Stimulated activated CD4-positive, alpha-beta T cell treated with anti-CD3 and anti-CD28 coated beads, TNF-alpha, amount 100 ng/mL, for 4 hours (primary cell): ENCODE results near the gene SCN10A.

Experiments used
- DNase-seq, 3 experiments: peaks; one replicate each; pipeline ENCODE4 v3.0.0-alpha.2; 2020; ENCODE audit warnings: low read depth in 3 of 3

Gene SCN10A

DNA sequence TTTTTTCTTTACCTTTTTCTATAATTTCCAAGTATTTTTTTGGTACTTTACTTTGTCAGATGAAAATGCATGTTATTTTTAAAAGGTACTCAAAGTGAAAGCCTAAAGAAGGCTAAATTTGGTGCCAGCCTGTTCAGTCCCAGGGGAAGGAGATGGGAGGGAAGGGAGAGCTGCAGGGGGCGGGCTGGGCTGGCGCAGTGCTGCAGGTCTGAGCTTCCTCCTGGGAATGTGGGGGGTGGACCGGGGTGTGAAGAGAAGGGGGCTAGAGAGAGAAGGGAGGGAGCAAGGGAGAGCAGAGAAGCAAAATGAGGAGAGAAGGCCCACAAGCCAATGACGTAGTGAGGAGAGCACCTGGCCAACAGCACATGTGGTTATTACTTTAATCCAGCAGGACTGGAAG lies 95.6 kb downstream of the SCN10A start:
- no peak for DNase-seq

DNA sequence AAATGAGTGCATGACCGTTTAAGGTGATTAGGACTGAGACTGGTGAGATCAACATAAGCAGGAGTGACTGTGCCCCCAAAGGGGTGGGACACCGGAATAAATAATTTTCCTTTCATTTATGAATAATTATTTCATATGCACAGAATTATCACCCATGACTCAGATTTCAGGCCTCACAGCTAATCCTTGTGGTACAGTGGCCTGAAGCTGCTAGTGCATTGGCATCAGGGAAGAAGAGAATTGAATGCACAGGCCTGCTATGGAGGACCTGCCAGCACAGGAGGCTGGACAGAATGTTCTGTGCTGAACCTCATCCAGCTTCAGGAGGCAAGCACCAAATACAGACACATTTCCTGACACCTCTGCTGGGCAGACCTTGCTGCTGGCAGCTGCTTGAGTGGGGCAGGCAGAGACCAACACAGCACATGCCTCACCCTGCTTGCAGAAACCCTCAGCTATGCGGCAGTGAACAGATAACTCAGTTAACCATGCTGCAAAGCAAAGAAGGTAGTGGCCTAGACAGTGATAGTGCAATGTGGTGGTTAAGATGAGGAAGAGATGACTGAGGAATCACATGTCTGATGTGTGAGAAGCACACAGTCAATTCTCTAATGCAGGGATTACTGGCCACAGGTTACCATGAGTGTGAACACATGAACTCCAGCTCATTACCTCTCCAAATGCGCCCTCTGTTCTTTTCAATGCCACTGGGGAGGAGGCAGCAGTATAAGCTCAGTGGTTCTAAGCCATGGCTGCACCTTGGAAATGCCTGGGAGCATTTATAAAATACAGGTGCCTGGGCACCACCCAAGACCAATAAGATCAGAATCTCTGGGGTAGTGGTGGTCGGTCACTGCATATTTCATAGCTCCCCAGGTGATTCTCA lies 98.4 kb downstream of the SCN10A start:
- DNase-seq: no peak

DNA sequence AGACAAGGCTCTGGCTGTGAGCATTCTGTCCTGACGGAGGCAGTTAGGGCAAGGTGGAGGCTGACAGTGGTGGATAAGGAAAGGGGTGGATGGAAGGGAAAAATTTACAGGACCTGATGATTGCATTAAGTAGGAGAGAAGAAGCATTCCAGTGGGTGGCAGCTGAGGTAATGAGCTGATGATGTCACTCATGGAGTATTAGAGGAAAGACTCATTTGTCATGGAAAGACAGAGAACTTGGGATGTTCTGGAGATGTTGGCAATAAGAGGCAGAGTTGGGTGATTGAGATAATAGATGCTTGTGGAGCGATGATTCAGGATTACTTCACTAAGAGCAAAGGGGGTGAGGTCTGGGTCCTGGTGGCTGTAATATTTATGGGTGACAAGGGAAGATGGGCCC lies 102.9 kb downstream of the SCN10A start:
- DNase-seq: no peak

DNA sequence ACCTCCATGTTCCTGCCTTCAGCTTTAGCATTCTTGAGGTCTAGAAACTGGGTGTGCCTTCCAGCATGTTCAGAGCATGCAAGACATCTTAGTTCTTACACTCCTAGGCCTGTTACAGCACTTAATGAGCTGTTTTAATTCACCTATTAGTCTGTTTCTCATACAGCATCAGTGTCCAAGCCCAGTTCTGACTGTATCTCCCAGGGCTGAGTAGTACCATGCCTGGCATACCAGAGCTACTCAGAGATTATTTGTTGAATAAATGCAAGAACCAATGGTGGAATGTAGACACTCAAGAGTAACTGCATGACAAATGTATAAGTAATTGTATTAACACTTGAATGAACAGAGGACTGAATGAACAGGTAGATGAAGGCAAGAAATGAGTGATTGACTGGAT lies 104.7 kb downstream of the SCN10A start:
- DNase-seq: no peak

DNA sequence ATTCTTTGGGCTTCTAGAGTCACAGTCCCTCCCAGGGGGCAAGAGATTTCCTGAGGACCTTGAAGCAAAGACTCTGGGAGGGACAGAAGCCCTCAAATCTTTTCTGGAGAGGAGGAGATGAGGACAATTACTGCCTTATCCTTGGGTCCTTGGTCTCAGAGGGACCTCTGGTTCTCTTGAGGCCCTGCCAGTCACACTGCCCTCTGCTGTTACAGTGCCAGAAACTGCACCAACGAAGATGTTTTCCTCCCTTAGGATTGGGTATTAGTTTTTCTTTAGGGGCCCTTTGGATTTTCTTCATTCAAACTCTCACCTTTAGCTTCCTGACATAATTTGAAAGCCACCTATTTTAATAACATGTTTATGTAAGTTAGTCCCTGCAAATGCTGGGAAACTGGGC lies 108.3 kb downstream of the SCN10A start:
- DNase-seq: no peak

DNA sequence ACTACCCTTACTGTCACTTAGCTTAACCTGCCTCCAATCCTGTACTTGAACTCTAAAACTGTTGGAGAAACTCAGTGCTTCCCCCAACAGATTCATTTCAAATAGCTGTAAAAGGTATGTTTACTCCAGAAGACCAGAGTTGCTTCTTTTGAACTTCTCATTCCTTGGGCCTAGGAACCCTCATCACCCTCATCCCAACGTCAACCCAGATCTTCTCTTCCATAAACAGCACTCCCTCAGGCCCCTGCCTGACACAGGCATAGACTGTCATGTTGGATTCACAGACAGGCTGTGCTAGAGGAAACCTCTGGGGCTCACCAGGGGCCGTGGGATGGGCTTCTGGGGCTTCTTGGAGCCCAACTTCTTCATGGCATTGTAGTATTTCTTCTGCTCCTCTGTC lies 109.1 kb downstream of the SCN10A start:
- DNase-seq: no peak

DNA sequence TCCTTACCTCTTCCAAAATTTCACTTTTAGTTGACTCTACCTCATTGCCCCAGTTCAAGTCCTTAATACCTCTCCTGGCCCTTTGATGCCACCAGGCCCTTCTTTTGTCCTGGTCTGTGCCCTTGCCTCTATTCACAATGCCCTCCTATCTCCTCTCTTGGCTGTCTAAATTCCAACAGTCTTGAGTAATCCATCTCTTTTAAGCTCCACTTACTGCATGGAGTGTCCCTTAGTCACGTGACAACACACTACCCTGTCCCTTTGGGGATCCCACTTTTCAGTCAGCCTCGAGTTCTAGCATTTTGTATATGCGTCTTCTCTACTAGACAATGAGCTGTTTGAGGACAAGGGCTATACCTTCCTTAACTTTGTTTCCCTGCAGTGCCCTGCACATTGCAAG lies 113.8 kb downstream of the SCN10A start:
- DNase-seq: no peak

DNA sequence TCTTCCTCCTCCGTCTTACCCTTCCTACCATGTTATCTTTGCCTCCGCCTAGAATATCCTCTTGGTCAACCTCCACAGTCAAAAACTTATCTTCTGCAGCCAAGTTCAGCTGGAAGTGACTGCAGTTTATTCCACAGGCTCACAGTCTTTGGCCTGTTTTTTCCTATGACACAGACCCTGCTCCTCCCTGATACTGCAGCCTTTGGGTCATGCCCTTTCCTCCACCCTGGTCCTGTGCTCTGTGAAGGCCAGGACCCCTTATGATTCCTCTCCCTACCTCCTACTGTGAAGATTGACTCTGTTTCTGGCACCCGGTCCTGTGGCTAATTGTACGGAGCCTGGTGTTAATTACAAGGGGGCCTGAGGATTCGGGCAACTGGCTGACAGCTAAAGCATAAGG lies 117.3 kb downstream of the SCN10A start:
- no peak for DNase-seq

DNA sequence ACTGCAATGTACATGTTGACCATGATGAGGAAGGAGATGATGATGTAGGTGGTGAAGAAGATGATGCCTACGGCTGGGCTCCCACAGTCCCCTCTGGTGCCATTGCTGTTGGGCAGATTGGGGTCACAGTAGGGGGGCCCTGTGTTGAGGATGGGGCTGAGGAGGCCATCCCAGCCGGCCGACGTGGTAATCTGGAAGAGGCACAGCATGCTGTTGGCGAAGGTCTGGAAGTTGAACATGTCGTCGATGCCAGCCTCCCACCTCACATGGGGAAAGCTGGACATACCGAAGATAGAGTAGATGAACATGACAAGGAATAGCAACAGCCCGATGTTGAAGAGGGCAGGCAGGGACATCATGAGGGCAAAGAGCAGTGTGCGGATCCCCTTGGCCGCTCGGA lies 118.0 kb downstream of the SCN10A start:
- no peak for DNase-seq

DNA sequence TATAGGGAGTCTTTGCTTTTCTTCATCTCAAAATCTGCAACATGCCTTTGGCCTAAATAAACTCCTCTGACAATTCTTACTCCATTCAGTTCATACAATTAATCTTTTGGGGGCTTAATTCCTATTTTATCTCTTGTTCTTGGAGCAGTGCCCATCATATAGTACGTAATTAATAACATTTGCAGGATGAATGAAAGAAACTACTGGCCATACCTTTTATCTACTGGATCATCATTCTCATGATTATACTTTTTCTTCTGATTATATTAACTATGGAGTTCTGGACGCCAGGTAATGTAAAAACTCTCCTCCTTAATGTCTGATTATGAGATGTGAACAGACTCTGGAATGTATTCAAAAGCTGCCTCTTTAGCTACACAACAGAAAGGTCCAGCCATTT lies 120.0 kb downstream of the SCN10A start:
- DNase-seq: no peak

DNA sequence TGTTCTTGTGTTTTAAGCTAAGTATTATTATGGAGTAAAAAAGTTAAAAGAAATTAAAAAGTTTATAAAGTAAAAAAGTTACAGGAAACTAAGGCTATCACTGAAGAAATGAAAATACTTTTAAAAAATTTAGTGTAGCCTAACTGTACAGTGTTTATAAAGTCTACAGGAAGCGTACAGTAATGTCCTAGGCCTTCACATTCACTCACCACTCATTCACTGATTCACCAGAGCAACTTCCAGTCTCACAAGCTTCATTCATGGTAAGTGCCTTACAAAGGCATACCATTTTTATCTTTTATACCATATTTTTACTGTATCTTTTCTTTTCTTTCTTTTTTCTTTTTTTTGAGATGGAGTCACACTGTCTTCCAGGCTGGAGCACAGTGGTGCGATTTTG lies 125.8 kb downstream of the SCN10A start:
- no peak for DNase-seq

DNA sequence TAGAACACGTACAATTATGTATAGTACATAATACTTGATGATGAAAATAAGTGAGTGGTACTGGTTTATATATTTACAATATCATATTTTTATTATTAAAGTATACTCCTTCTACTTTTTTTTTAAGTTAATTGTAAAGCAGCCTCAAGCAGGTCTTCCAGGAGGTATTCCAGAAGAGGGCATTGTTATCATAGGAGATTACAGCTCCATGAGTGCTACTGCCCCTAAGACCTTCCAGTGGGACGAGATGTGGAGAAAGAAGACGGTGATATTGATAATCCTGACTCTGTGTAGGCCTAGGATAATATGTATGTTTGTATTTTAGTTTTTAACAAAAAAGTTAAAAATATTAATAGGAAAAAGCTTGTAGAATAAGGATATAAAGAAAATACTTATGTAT lies 126.2 kb downstream of the SCN10A start:
- no peak for DNase-seq

DNA sequence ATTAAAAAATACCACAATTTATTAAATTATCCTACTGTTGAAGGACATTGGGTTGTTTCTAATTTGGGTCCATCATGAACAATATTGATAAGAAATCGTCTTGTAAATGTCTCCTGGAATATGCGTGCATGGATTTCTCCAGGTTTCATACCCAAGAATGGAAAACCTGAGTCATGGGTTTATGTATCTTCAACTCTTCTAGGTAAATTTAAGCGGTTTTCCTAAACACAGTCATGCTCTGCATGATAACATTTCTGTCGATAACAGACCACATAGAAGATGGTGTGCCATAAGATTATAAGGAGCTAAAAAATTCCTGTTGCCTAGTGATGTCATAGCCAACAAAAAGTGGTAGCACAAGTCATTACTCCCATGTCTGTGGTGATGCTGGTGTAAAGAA lies 126.7 kb downstream of the SCN10A start:
- DNase-seq: no peak

DNA sequence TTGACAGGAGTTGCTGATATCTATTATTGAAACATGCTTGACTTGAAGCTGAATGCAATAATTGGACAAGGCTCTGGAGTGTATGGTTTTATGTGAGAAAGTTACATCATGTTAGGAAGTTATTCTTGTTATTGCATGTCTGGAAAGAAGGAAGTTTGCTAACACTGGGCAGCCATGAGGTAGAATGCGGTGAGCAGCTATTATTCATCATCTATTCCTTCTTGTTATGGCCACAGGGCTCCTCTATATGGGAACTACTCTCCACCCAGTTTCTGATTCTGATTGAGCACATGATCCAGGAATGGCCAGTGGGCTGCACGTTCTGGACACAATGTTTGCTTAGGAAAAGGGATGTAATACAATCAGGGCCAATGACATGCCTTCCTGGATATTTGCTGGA lies 128.7 kb downstream of the SCN10A start:
- DNase-seq: no peak

DNA sequence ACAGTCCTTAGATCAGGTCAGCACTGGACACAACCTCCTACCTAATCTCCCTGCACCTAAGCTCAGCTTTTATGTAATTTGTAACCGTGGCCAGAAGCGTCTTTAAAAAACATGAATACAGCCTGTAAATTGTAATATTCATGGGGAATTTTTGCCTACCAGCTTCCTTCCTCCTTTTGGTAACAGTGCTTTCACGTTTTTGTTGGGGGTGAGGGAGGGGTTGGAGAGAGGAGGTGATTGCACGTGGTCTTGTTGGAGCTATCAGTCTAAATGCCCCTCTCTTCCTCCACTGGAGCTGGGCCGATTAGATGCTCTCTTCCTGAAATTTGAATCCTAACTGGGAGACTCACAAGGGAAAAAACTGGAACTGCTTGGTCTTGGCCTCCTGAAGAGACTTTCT lies 131.5 kb downstream of the SCN10A start:
- no peak for DNase-seq

DNA sequence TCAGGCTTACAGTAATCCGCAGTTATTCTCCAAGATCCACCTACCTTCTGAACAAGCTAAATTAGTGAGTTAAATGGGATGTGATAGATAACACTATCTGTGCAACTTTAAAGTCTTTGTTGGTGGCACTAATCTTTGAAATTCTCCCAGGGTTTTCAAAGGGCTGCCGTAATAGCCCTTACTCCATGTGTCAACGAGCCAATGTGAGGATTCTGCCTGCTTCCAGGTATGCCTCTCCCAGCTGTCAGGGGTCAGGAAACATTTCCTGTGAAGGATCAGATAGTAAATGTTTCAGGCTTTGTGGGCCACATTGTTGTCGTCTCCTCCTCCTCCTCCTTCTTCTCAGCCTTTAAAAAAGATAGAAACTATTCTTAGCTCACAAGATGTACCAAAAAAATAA lies 146.3 kb downstream of the SCN10A start:
- DNase-seq: no peak

DNA sequence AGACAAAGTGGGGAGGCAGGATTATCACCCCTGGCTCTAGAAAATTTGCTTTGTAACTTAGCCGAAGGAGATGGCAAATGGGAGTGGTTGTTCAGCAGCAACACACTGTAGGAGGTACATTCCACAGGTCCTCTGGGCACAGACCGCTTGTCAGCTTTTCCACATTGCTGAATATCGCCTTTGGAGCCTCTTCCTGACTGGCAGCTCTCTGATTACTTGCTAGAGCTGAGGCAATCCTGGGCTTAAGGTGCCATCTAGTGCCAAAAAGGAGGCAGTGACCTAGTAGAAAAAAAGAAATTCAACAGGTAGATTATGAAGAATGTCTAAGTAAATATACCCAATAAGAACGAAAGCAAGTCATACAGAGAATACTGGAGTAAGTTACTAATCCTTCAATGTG lies 153.5 kb downstream of the SCN10A start:
- DNase-seq: no peak

DNA sequence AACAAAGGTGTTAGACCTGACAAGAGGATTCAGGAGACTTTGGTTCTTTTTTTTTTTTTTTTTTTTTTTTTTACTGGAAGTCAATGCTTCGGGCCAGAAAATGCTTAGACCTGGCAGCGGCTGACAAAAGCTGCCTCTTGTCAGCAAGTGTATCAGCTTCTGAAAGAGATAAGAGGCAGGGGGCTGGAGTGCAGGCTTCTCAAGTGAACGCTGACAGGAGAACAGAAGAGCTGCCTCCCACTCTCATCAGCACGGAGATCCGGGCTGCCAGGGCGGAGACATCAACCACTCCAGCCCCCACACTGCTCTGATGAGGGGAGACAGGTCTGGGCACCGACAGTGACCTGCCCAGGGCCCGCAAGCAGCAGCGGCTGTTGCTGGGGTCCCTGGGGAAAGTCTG lies 157.2 kb downstream of the SCN10A start:
- no peak for DNase-seq

DNA sequence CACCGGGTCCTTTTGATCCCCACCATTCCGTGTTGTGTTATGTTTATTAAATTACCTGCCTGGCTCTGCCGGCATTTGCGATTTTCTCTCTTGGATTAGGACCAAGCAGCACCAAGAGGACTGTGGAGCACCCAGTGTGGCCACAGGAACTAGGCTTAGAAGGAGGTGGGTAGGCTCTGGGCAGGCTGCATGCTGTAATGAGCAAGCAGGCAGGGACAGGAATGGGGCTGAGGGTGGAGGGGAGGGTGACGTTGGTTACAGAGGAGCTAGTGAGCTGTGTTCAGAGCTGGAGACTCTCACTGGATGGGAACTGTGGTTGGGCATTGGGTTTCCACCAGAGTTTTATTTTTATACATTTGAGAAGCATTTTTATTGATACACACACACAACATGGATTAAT lies 158.6 kb downstream of the SCN10A start:
- DNase-seq: no peak

DNA sequence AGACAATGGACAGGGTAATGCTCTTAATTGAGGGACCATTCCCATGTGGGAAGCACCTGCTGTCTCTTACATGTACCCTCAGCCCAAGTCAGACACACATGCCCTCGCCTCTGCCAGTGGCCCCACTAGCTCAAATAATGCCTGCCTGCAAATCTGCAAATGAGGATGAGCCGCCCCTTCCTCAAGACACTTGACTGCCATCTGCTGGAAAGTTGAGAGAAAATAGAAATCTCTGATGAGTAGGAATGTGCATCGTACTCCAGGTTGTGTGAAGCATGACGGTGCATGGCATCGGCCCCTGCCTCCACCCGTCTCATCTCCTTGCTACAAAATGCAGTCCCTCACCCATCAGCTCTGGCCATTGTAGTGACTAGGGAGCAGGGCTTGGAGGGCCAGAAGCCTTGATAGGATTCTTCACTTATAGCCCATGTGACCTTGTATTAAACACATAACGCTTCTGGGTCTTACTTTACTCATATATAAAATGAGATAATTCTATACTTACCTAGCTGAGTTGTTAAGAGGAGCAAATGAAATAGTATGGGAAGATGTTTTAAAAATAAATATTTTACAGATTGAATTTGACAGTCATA lies 160.2 kb downstream of the SCN10A start:
- no peak for DNase-seq

DNA sequence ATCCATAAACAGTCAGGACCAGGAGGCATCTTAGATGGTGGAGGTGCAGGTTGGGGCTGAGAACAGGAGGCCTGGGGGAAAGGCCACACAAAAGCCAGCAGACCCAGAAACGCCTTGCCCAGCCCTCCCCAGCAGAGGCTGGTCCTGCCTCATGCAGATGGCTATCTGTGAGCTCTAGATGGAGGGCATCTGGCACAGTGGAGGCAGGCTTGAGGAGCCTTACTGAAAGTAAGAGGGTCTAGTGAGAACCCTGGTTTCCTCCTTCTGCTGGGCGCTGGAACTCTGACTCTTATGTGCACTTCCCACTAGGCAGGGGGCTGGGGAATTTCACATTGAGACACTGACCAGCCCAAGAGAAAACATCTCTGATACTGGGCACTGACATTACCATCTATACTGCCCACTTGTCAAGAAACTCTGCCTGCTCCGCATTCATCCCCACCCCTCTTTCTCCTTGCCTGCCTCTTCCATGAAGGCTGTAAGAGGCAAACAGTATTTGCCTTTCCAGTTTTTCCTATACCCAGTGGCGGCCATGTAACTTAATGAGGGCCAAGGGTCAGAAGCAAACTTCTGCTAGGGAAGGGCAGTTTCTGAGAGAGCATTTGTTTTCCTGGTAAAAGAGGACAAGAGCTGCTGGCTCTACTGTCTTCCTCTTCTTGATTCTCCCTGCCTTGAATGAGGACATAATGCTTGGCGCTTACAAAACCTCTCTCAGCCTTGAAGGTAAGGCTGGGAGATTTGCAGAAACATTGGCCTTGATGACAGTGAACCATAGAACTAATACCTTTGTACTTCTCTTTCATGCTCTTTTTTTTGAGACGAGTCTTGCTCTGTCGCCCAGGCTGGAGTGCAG lies 162.1 kb downstream of the SCN10A start:
- no peak for DNase-seq

DNA sequence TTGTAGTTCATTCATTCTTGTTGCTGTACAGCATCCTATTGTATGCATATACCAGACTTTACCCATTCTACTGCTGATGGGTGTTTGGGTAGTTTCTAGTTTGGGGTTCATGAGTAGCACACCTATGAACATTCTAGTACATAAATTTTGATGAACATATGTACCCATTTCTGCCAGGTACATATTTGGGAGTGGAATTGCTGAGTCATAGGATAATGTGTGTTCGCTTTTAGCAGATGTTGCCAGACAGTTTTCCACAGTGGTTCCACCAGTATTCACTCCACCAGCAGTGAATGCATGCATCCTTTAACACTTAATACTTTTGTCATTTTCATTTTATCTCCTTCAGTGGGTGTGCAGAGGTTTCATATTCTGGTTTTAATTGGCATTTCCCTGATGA lies 163.1 kb downstream of the SCN10A start:
- no peak for DNase-seq
